GM18508 (cell line): ENCODE measurements around the gene TMEFF2.

Experiments used
- ATAC-seq: cut with Tn5 transposase; IDR thresholded peaks from one replicate; pipeline ENCODE4 v1.9.1; 2021; ENCODE audit warnings: moderate number of reproducible peaks; ENCODE audit not compliant: insufficient read depth, unreplicated experiment

TMEFF2 gene, protein sequence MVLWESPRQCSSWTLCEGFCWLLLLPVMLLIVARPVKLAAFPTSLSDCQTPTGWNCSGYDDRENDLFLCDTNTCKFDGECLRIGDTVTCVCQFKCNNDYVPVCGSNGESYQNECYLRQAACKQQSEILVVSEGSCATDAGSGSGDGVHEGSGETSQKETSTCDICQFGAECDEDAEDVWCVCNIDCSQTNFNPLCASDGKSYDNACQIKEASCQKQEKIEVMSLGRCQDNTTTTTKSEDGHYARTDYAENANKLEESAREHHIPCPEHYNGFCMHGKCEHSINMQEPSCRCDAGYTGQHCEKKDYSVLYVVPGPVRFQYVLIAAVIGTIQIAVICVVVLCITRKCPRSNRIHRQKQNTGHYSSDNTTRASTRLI

DNA sequence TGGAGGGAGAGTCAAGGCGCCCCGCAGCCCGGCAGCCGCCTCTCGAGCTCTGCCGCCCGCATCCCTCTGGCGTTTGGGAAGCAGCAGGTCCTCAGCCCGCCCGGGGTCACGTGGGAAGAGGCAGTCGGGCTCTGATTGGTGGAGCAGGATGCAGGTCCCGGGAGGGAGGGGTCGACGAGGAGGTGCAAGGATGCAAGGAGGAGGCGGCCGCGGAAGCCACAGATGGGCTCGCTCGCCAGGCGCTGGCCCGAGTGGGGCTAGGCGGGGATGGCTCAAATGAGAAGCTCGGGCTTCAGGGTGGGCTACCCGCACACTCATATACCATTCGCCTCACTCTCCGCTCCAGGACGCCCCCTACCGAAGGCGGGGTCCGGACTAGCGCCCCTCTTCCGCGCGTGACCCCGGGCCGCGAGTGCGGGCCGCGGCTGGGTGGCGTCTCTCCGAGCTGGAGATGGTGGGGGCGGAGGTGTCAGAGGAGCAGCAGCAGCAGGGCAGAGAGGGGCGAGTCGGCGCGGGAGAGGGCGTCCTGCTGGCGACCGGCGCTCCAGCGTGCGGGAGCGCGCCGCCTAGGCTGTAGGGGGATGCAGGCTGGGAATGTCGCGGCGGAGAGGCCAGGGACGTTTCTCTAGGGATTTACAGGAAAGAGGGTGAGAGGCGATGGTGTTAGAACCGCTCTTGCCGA is at the start of gene TMEFF2:
Gene TMEFF2 (minus strand): TSS at position 68 of the 682 bp plus-strand sequence. CDS start 409 bp downstream, outside the sequence.
- no peak for ATAC-seq

DNA sequence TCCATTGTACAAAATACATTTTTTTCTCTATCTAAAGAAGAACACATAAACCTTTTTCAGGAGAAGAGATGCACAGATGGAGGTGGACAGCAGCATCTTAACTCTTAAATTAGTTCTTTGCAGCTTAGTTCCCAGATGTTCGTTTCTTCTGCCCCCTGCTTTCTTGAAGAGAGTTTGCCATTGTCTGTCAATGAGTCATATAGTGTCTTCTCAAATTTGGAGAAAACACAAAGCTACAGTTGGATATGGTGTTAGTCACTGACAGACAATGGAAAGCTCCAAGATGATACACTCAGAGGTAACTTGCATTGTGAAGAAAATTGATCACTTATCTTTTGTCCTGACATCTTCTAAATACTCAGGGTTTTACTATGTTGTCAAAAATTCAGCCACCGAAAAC is 48.8 kb upstream of the TMEFF2 start:
- ATAC-seq, result no peak

DNA sequence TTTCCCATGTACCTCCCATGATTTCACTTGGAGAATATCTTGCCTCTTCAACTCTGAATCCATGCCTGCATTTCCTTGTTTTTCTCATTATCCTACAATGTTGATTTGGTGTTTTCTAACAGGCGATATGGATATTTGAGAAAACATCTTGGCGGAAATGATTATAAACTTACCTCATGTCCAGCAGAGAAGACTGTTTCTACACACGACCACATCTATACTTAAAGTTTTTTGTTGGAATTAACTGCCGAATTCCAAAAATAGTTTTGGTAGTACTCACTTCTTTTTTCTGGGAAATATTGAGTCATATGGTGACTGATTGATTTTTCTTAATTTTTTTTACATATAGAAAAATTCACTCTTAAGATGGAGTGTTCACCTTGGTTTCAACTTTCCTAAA is 41.4 kb upstream of the TMEFF2 start:
- ATAC-seq, result no peak

DNA sequence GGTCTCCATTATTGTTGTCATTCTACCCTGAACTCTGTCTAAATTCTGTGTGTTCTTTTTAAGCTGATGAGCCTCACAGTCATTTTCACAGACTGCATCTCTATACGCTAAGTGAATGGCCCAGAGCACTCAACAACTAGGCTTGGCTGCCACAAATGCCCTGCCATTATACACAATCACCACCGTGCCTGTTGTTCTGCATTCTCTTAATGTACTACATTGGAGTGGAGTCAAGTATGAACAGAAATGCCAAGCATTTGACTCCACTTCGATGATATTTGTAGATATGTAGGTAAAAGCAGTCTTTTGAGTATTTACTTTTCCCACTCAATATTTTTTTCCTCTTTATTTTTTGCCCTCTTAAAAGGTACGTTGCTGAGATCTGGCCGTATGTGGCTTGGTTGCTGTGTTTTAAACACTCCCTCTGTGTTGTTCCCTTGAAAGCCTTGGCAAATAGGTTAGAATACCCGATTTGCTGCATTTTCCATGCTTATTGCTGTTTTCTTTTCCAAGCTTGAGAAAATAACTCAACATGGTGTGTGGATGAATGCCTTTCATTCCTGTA is 36.2 kb upstream of the TMEFF2 start:
- no peak for ATAC-seq

DNA sequence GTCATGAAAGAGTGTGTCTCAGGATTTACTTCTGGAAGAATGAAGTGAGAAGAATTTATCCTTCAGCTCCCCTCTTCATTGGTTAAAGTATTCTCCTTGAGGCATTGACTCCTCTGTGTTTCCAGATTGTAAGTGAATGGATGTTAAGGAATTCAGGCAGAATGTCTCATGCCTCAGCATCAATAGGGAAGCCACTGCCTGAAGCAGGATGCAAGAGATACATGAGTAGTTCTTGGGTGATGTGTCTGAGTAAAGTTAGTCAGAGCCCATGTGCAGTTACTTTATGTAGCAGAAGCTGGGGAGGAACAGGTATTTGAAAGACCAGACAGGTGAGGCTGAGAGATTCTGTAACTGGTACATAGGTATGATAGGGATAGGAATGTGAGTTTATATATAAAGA is 34.0 kb upstream of the TMEFF2 start:
- ATAC-seq, result no peak

DNA sequence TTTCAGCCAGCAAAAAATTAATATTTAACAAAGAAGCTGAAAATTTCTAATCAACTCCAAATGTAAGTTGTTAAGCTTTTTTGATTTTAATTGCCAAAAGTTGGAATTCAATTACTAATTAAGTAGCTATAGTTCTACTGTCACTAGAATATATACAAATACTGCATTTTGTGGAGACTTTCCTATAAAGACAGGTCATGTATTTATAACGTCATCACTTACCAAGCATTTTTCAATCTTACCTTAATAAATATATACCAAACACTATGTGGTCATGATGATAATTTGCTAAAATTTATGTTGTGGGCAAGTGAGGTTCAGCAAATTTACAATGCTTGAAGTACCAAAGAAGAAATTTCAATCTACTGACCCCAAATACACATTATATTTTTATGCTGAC is 24.2 kb upstream of the TMEFF2 start:
- no peak for ATAC-seq

DNA sequence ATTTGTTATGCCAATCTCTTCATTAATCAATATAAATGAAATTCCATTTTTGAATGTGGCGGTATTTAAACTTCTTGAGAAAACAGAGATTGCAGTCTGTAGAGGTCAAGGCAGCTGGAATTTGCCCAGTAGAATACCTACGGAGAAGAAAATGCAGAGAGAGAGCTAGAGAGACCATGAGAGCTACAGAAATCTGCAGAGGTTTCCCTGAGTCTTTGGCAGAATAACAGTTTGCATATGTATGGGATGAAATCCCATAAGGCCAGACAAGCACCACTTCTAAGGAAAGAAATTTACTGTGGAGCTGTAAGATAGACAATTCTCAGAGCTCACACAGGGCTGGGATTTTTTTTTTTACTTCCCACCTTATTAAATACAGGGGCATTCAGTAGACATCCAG is 23.6 kb upstream of the TMEFF2 start:
- ATAC-seq, result no peak

DNA sequence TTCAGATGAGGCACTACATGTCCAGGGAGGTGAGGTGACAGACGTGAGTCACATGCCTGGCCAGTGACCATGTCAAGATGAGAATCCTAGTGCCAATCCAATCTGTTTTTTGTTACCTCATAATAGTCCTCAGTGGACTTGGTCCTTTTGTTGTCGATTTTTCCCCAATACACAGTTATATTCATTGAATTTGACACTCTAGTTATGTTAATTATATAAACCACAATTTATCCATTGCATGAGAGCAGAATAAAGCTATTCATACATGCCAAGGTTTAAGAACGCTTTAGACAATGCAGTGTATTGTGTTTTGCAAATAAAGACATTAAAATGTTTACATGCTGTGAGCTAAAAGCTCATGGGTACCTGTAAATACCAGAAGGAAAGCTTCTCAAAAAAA is 21.6 kb upstream of the TMEFF2 start:
- ATAC-seq, result no peak

DNA sequence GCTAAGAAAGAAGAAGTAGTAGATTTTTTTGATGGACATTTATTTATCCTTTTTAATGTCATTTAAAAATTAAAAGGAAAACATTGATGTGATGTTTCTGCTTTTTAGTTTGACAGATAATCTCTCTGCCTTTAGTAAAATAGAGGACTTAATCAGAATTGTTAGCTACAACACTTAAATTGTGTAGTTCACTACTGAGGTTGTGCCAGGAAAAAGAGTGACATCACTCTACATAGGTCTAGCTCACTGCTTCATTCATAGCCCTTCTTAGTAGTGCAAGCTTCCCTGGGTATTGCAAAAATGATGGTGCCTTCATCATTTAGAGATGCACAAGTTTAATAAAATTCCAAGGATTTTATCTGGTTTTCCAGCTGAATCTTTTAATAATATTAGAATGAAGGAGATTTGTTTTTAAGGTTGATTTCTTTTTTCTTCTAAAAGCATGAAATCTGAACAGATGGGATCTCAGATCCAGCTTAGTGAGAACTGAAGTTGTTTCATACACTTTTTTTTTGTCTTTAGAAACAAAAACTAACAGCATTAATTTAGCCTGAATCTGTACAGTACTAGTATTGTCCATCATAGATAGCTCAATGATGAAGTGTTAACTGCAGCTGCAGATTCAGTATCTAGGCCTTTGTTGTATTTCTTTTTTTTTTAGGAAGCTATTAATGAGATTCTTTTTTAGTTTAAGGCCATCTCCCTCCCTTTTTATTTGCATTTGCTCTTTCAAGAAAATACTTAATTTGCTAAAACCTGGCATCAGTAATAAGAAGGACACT is 20.6 kb upstream of the TMEFF2 start:
- ATAC-seq, result no peak

DNA sequence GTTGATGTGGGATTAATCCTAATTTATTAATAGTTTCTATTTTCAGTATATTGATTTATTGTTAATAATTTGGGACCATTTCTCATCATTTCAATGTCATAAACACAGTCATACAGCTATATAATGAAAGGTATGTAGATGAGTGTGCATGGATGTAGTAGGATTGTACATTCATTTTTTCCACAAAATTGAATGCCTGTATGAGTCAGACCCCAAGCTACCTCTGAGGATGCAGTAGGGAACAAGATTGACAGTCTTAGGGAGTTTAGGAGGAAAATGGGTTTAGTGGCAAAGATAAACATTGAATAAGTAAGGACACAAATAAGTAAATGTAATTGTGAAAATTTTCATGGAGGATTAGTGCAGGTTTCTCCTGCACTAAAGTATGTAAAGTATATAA is 14.1 kb upstream of the TMEFF2 start:
- ATAC-seq, result no peak

DNA sequence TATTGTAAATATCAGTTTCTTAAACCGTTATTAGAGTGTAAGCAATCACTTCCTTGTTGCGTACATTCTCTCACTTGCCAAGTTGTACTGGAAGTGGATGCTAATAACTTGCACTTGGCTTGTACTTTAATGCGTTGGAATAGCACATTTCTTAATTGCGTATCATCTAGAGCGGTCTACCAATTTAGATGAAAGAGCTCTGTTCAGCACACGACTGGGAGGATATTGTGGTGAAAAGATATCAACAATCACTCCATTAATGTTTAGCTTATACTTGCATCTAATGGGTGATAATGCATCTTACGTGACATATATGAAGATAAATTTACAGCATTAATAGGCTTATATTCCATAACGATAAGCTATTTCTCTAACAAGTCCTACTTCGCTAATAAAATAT is 11.7 kb upstream of the TMEFF2 start:
- no peak for ATAC-seq

DNA sequence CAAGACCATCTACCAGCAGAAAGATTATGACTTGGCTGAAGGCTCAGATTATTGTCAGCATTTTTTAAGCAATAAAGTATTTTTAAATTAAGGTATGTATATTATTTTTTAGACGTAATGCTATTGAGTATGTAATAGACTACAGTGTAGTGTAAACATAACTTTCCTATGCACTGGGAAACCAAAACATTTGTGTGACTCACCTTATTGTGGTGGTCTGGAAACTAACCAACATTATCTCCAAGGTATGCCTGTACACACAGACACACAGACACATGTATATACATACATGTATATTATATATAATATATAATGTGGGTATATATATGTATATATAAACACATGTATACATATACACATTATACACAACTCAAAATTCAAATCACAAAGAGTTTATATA is 9.1 kb upstream of the TMEFF2 start:
- ATAC-seq, result no peak

DNA sequence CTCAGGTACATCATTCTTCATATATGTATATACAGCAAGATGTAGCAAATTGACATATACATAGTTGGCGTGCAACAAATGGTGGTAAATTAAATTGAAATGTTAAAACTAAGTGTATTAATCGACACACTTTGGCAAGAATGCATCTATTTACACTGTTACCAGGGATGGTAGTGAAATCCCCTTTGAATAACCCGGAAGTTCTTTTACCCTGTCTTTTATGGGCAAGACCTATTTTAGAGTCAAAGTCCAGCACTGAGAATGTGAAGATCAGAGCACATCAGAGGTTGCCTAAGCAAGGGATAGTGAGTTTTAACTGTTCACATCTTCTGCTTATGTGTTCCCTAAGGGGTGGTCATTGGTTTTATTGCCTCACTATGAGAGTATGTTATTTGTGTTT is 7.6 kb upstream of the TMEFF2 start:
- ATAC-seq, result no peak

DNA sequence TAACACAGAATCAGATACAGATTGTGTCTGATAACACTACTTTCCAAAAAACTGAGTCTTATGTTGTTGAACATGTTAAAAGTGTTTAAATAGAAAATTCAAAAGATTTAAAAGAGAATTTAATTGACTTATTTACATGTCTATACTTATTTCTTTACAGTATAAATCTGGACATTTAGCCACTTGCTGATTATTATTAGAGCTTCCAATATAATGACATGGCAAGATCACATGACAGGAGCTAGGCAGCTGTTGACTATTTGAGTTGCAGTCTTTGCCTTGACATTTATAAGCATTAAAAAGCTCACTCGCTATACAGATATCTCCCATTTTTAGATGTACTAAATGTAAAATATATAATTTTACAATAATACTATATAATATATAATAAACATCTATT is 6.4 kb upstream of the TMEFF2 start:
- no peak for ATAC-seq

DNA sequence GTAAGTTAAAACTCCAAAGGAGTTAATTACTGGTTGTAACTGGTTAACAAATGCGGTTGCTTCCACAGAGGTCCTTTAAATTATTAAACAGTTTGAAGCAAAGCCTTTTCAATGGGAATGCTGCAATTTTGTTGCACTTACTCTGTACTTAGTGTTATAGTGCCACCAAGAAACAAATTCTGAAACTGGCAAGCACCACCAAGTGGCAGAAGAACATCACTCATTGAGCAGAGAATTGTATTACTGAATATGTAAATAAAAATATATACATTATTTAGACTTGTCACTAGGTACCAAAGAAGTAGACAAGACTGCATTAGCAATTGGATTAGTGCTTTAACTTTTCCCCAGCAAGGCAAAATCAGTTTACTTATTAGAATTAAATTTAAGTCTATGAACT is 2.6 kb upstream of the TMEFF2 start:
- ATAC-seq, result no peak

DNA sequence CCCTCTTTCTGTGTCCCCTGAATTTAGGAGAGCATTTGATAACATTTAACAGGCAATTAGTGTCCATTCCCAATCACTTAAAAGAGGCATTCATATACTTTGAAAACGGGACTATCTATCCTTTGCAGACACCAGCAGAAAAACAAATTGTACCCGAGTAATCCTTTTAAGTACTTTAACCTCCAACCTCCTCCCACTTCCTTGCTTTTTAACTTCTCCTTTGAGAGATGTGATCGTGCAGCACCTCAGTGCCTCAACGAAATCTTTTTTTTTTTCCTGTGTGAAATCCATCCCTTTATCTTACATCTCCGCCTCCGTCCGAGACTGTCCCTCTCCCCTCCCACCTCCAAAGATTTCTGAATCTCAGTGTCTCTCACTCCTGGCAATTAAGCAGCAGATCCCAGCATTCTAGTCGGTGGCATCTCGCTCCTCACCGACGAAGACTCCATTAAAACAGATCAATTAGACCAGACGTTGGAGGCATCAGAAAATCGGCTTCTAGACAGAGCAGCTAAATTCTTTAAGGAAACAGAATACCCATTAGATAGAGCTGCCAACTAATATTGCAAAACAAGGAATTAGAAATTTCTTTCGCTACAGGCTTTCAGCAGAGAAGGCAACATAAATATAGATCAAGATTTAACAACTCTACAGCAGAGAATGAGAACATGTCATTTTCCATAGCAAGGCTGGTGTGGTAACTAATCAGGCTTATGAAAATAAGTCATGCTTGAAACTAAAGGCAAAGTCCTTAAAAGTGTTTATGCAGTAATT is 1.9 kb upstream of the TMEFF2 start:
- no peak for ATAC-seq

DNA sequence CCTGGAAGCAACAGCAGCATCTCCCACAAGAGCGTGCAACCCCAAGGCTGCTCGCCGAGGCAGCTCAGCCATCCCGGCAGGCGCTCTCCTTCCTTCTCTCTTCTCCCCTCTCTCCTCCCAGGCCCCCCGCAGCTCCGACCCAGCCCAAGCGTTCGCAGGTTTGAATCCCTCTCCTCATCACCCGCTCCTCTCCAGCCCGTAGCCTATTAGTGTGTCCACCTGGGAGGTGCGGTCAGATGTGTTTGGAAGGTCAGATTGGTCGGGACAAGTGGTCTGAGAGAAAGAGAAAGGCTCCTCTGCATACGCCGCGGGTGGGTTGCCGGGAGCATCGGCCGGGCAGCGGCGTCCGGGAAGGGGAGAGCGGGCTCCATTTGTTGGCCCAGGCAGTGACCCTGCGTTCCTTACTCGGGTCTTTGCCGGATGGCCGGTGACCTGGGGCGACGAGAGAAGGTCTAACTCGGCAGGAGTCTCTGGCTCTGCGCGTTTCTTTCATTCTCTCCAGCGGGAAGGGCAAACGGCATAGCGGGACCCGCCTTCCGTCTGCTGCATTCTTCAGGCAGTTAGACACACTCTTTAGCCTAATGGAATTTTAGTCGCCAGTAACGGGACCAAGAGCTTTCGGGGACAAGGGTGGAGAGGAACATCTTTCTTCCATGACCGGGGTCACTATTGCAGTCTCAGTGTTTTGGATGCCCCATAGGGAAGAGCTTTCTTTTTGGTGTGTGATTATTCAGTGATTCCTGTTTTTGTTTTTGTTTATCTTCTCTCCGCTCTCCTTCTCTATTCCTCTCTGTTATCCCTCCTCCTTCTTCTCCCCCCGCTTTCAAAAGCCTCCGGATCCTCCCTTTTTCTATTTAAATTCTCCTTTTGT is 1.1 kb upstream of the TMEFF2 start:
- ATAC-seq, result no peak

DNA sequence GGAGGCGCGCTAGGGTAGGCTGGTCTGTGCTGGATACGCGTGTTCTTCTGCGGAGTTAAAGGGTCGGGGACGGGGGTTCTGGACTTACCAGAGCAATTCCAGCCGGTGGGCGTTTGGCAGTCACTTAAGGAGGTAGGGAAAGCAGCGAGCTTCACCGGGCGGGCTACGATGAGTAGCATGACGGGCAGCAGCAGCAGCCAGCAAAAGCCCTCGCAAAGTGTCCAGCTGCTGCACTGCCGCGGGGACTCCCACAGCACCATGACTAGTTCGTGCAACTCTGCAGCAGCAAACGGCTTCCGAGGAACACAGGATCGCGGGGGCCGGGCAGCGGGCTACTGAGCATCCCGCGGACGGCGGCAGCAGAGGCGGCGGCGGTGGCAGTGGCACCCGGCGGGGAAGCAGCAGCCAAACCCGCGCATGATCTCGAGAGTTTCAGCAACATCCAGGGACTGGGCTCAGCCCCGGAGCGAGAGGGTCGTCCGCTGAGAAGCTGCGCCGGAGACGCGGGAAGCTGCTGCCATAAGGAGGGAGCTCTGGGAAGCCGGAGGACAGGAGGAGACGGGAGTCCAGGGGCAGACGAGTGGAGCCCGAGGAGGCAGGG is 368 bp downstream of the TMEFF2 start:
- ATAC-seq, result no peak

DNA sequence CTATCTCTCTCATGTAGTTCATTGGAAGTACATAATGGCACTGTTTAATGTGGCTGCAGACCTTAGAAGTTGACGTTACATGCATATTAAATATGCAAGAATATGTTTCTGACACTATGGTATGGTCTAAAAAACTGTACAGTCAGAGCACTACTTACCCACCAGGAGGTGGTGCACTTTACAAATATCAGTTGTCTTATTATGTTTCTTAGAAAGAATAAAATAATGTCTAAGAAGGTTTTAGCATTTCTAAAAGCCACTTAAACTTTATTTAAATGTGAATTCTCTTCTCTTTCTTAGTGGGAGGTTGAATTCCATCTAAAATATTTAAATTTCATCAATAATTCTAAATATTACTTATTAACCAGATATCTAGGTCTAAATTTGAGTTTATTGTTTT is 4.3 kb downstream of the TMEFF2 start:
- no peak for ATAC-seq
